Memory B cell (primary cell): ENCODE measurements around the gene GPS1.

Experiments
- ATAC-seq: fragments of 150-1000 bp; cut with Tn5 transposase; 2 replicates; pipeline ENCODE4 v1.10.0; 2021; ENCODE audit warnings: low read depth, mild to moderate bottlenecking, moderate library complexity
- DNase-seq, 2 donors: peaks; one replicate each; pipeline ENCODE4 v3.0.0; 2022; ENCODE audit warnings: low spot score in 2 of 2
- H3K27ac Mint-ChIP-seq: one replicate; pipeline ENCODE4 v1.8.0; 2022; ENCODE audit warnings: mild to moderate bottlenecking, moderate library complexity, mixed read lengths
- H3K27me3 Mint-ChIP-seq: one replicate; pipeline ENCODE4 v1.8.0; 2022; ENCODE audit warnings: mixed read lengths
- H3K36me3 Mint-ChIP-seq: one replicate; pipeline ENCODE4 v1.8.0; 2022; ENCODE audit warnings: mild to moderate bottlenecking, mixed read lengths
- H3K4me1 Mint-ChIP-seq: one replicate; pipeline ENCODE4 v1.8.0; 2022; ENCODE audit warnings: mixed read lengths
- H3K4me3 Mint-ChIP-seq: one replicate; pipeline ENCODE4 v1.8.0; 2022; ENCODE audit warnings: mild to moderate bottlenecking, moderate library complexity, mixed read lengths
- H3K9me3 Mint-ChIP-seq: one replicate; pipeline ENCODE4 v1.8.0; 2022; ENCODE audit warnings: mixed read lengths

GPS1 gene

GRCh38 chr17:82018989-82019689 is 32.6 kb upstream of the GPS1 start:
- no peaks in the 10 kb centered on the region for H3K27me3 Mint-ChIP-seq
- no peak for DNase-seq
- ATAC-seq = no peak
- no peaks in the 10 kb centered on the region for H3K9me3 Mint-ChIP-seq
- peaks cover under 1% of the 10 kb centered on the region for H3K36me3 Mint-ChIP-seq
- peaks cover 6% of the 10 kb centered on the region for H3K4me1 Mint-ChIP-seq
- H3K27ac Mint-ChIP-seq = no peak overlapping the region
- no peak overlapping the region for H3K4me3 Mint-ChIP-seq

DNA sequence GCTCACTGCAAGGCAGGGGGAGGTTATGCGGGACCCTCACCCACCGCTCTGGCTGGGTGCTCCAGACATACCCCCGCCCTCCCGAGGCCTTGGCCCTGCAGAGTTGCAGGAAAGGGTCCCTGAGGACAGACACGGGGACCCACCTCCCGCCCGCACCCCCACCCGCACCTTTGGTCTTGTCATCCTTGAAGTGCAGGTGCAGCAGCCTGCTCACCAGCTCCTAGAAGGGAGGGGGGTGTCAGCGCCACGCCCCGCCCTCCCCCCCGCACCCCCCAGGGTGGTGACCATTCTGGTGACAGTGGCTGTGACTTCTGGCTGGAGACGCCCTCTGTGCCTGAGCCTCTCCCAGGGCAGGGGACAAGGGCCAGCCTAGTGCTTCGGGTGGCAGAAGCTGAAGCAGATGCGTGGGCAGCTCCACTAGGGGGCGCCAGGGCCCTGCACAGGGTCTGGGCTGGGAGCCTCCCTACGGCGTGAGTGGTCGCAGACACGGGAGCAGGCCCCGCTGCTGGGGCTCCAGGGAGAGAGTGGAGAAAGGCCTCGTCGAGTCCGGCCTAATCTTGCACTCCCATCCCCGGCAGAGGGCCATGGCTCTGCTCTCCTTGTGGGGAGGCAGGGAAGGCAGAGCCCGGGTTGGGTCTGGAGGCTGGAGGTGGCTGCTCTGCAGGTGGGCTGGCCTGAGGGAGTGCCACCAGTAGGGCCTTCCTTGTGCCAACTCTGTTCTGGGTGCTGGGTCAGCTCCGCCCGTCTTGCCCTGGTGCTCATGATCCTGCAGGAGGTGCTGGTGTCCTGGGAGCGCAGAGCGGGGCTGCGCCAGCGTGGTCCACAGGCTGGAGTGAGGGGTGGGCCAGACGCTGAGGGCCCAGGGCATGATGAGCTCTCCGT is 31.8 kb upstream of the GPS1 start:
- no peak for ATAC-seq
- H3K9me3 Mint-ChIP-seq = no peaks in the 10 kb centered on the region
- peaks cover 6% of the 10 kb centered on the region for H3K4me1 Mint-ChIP-seq
- DNase-seq = peak in 1 of 2 donors; percentile 58
- H3K36me3 Mint-ChIP-seq = no peaks in the 10 kb centered on the region
- no peak overlapping the region for H3K4me3 Mint-ChIP-seq
- H3K27me3 Mint-ChIP-seq = no peaks in the 10 kb centered on the region
- H3K27ac Mint-ChIP-seq = no peak overlapping the region

GRCh38 chr17:82020572-82021106 is 31.1 kb upstream of the GPS1 start:
- H3K4me1 Mint-ChIP-seq = peaks cover 6% of the 10 kb centered on the region
- H3K27ac Mint-ChIP-seq = no peak overlapping the region
- no peaks in the 10 kb centered on the region for H3K9me3 Mint-ChIP-seq
- H3K4me3 Mint-ChIP-seq = no peak overlapping the region
- DNase-seq (no peak), ATAC-seq (no peak)
- peaks cover 2% of the 10 kb centered on the region for H3K27me3 Mint-ChIP-seq
- peaks cover 2% of the 10 kb centered on the region for H3K36me3 Mint-ChIP-seq

DNA sequence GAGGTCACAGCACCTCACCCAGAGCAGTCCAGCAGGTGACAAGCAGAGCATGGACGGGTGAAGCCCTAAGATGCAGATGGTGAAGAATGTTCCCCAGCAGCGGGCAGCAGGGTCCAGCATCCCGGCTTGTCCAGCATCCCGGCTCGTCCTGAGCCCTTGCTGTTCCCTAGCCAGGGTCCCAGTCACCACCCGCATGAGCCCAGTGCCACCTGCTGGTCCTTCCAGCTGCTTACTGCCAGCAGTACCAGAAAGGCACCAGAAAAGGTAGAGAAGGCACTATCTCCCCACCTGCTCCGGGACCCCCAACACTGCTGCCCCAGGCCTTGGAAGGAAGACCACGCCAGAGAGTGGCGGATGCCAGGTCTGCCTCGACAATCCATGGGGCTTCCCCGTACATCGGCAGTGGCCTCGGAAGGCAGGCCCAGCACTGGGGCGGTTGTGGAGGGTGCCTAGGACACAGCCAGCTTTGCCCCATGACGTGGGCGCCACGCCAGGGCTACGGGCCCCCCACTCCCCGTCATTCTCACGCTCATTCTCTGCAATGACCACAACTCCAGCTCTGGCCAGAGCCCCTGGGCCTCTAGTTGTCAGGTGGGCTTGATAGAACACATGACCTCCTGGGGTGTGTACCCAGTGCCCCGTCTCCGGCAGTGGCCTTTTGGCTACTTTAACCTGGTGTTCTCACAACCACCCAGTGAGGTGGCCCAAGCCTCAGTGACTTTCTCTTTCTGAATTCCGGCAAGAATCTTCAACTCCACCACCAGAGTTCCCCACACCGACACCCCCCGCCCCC is 30.4 kb upstream of the GPS1 start:
- H3K27ac Mint-ChIP-seq = no peak overlapping the region
- no peak for DNase-seq
- H3K36me3 Mint-ChIP-seq = peaks cover 2% of the 10 kb centered on the region
- ATAC-seq = no peak
- H3K27me3 Mint-ChIP-seq = peaks cover 2% of the 10 kb centered on the region
- peak overlapping the region; percentile 74 for H3K4me3 Mint-ChIP-seq
- peaks cover 6% of the 10 kb centered on the region for H3K4me1 Mint-ChIP-seq
- no peaks in the 10 kb centered on the region for H3K9me3 Mint-ChIP-seq

DNA sequence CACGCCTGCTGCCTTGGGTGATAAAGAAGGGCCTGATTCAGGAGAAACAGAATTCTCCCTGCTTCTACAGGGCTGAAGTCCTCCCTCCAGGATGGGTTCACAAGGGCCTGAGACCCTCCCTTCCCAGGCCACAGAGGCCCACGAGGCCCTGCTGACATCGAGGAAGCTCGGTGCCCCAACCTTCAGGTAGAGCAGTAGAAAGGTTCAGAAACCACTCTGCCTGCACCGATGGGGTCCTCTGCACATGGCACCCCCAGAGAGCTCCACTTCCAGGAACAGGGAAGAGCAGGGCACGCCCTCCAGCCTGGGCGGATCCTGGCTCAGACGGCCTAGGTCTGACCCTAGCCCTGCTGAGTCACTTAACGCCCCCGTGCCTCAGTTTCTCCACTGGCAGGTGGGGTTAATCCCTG is 29.8 kb upstream of the GPS1 start:
- H3K9me3 Mint-ChIP-seq = no peaks in the 10 kb centered on the region
- H3K36me3 Mint-ChIP-seq = peaks cover 2% of the 10 kb centered on the region
- H3K4me3 Mint-ChIP-seq = peak overlapping the region; percentile 74
- ATAC-seq = no peak
- peaks cover 2% of the 10 kb centered on the region for H3K27me3 Mint-ChIP-seq
- no peak for DNase-seq
- H3K27ac Mint-ChIP-seq = no peak overlapping the region
- H3K4me1 Mint-ChIP-seq = peaks cover 6% of the 10 kb centered on the region

GRCh38 chr17:82022310-82022980 is 29.3 kb upstream of the GPS1 start, which contains the start of gene CENPX:
TSS of gene CENPX (minus strand) at chr17:82022878. CDS start at chr17:82022861, 17 bp downstream.
- DNase-seq (peak in 1 of 2 donors; percentile 90), ATAC-seq (peak; percentile 7)
- Mint-ChIP-seq H3K9me3 (no peaks in the 10 kb centered on the region), H3K27me3 (peaks cover 2% of the 10 kb centered on the region), H3K36me3 (peaks cover 2% of the 10 kb centered on the region), H3K4me1 (peaks cover 6% of the 10 kb centered on the region), H3K4me3 (peak within 1 kb of the TSS; percentile 74), H3K27ac (peak within 1 kb of the TSS; percentile 48)

GRCh38 chr17:82022981-82023446 is 28.7 kb upstream of the GPS1 start, which contains the start of gene LRRC45:
TSS of gene LRRC45 (plus strand) at chr17:82023305. CDS start at chr17:82023644, 339 bp downstream.
- Mint-ChIP-seq H3K4me1 (peaks cover 6% of the 10 kb centered on the region), H3K36me3 (peaks cover 2% of the 10 kb centered on the region), H3K27ac (peak within 1 kb of the TSS; percentile 48), H3K27me3 (peaks cover 2% of the 10 kb centered on the region), H3K9me3 (no peaks in the 10 kb centered on the region), H3K4me3 (peak within 1 kb of the TSS; percentile 74)
- peak in 1 of 2 donors; percentile 99 for DNase-seq
- ATAC-seq = peak; percentile 91

DNA sequence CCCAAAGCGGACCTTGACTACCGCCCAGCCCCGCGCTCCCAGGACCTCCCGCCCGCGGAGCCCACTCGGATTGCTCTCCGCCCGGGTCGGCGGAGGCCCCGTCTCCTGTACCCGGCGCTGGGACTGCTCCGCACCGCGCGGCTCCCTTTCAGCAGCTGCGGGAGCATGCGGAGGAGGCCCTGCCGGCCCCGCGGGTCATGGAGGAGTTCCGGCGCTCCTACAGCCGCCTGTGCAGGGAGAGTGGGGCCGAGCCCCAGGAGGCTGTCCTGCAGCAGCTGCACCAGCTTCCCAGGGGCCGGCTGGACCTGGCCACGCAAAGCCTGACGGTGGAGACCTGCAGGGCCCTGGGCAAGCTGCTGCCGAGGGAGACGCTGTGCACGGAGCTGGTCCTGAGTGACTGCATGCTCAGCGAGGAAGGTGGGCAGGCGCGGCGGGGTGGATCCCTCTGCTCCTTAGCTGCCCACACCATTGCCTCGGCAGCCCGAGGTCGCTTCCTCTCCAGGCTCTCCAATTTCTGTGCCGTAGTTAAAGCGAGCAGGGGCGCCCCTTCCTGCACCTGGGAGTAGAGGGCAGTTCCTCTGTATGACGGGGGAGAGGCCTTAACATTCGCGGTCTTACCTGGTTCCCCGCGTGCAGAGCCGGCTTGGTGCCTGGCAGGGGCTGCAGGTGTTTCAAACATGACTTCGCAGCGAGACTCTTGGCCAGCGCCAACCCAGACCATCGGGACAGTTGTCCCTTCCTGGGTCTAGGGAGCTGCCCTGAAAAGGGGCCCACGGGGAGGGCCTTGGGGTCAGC is 28.1 kb upstream of the GPS1 start:
- Mint-ChIP-seq H3K27ac (no peak overlapping the region), H3K36me3 (peaks cover 2% of the 10 kb centered on the region), H3K4me1 (peaks cover 6% of the 10 kb centered on the region), H3K27me3 (peaks cover 2% of the 10 kb centered on the region), H3K9me3 (no peaks in the 10 kb centered on the region), H3K4me3 (peak overlapping the region; percentile 74)
- DNase-seq (peak in 1 of 2 donors; percentile 55), ATAC-seq (no peak)

DNA sequence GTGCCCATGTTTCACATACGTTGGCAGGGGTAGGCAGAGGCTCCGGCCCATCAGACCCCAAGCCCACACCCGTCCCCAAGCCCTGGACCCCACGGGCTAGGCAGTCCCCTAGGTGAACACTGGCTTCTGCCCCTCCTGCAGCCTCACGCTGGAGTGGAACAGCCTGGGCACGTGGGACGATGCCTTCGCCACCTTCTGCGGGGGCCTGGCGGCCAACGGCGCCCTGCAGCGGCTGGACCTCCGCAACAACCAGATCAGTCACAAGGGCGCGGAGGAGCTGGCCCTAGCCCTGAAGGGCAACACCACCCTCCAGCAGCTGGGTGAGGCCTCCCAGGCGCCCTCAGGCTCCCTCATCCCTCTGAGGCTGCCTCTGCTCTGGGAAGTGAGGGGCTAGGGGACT is 26.8 kb upstream of the GPS1 start:
- Mint-ChIP-seq H3K4me1 (peaks cover 12% of the 10 kb centered on the region), H3K27me3 (peaks cover 4% of the 10 kb centered on the region), H3K27ac (no peak overlapping the region), H3K4me3 (no peak overlapping the region), H3K9me3 (no peaks in the 10 kb centered on the region), H3K36me3 (peaks cover 2% of the 10 kb centered on the region)
- no peak for ATAC-seq
- DNase-seq = no peak

DNA sequence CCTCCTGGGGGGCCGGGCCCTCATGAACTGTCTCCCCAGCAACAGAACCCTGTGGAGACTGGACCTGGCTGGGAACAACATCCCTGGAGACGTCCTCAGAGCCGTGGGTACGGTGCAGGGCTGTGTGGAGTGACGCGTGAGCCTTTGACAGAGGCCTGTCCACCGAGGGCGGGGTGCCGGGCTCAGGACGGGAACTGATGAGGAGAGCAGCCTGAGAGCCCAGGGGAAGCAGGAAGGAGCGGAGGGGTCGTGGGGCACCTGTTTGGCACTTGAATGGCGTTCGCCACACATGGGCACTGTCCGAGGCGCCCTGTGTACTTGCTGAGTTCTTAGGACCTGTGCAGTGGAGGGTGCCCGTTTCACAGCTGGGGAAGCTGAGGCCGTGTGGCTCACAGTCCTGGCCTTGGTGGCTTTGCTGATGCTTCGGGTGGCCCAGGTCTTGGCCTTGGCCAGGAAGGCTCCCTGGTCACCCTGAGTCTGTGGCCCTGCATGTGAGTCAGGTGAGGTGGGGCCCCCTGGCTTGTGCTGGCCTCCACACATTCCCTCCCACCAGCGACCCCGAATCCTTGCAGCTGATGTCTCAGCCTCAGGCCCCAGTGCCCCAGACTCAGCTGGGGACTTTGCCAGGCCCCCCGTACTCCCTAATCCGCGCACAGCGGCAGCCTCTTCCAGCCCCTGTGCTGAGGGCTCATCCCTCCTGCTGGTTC is 26.1 kb upstream of the GPS1 start:
- ATAC-seq = no peak
- Mint-ChIP-seq H3K9me3 (no peaks in the 10 kb centered on the region), H3K36me3 (peaks cover 2% of the 10 kb centered on the region), H3K4me3 (no peak overlapping the region), H3K27ac (no peak overlapping the region), H3K27me3 (peaks cover 4% of the 10 kb centered on the region), H3K4me1 (peaks cover 14% of the 10 kb centered on the region)
- no peak for DNase-seq

- Mint-ChIP-seq H3K27me3 (peaks cover 4% of the 10 kb centered on the region), H3K4me1 (peaks cover 9% of the 10 kb centered on the region), H3K4me3 (no peak overlapping the region), H3K9me3 (no peaks in the 10 kb centered on the region), H3K27ac (no peak overlapping the region), H3K36me3 (peaks cover 2% of the 10 kb centered on the region)
- DNase-seq (no peak), ATAC-seq (no peak)
Measured at GRCh38 chr17:82028246-82028645, 23.5 kb upstream of the GPS1 start.

DNA sequence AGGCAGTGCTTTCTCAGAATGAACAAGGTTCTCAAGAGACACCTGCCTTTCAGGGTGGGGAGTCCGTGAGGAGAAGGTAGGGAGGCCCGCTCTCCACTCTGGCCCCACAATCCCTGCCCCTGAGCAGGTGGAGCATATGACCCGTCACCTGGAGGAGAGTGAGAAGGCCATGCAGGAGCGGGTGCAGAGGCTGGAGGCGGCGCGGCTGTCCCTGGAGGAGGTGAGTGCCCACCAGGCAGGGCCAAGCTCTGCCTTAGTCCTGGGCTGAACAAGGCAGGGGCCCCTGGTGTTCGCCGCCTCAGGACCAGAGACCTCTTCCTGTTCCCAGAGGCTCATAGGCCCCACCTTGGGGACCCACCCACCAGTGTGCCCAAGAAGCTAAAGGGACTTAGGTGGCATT is 22.7 kb upstream of the GPS1 start:
- peak overlapping the region; percentile 11 for H3K4me3 Mint-ChIP-seq
- no peaks in the 10 kb centered on the region for H3K9me3 Mint-ChIP-seq
- DNase-seq (no peak), ATAC-seq (no peak)
- peaks cover 4% of the 10 kb centered on the region for H3K27me3 Mint-ChIP-seq
- peaks cover 9% of the 10 kb centered on the region for H3K4me1 Mint-ChIP-seq
- no peak overlapping the region for H3K27ac Mint-ChIP-seq
- peaks cover 2% of the 10 kb centered on the region for H3K36me3 Mint-ChIP-seq
